Tibial nerve (tissue), 4 donors: Measurements from ENCODE around the gene FABP3. TPM values are rescaled to one million over a fixed set of nuclear protein-coding genes. Genes with fewer than 3 reads are reported as not detected.

ENCODE experiments used
- DNase-seq, 2 donors: peaks; one replicate each; pipeline ENCODE4 v3.0.0-alpha.2; 2019; ENCODE audit warnings: low spot score in 2 of 2
- H3K27ac ChIP-seq, 4 donors: fragments of 200-600 bp; sonication (generic) in 3 of 4; one replicate each; pipeline ENCODE4 v1.5.1; 2017 to 2019; ENCODE audit warnings: mild to moderate bottlenecking in 1 of 4
- H3K27me3 ChIP-seq, 2 donors: fragments of 200-600 bp; sonication (generic) in 1 of 2; one replicate each; pipeline versions ENCODE4 v1.5.1 to v1.6.0; 2017 to 2019
- H3K36me3 ChIP-seq, 3 donors: fragments of 200-600 bp; sonication (generic); one replicate each; pipeline ENCODE4 v1.5.1; 2018 to 2019
- H3K4me1 ChIP-seq, 4 donors: fragments of 200-600 bp; sonication (generic) in 3 of 4; one replicate each; pipeline ENCODE4 v1.5.1; 2017 to 2019
- H3K4me3 ChIP-seq, 4 donors: fragments of 200-600 bp; sonication (generic) in 3 of 4; one replicate each; pipeline ENCODE4 v1.5.1; 2017 to 2019; ENCODE audit warnings: mild to moderate bottlenecking in 1 of 4, moderate library complexity in 1 of 4
- H3K9me3 ChIP-seq, 4 donors: fragments of 200-600 bp; sonication (generic) in 3 of 4; one replicate each; pipeline ENCODE4 v1.5.1; 2017 to 2019
- CTCF ChIP-seq, 5 experiments: fragments of 200-600 bp in 3 of 5; fragments of 450-650 bp in 2 of 5; sonication (generic) in 3 of 5; IDR thresholded peaks; one replicate each; pipeline ENCODE4 v1.5.1; 2016 to 2019; ENCODE audit warnings: antibody characterized with exemption in 5 of 5, mild to moderate bottlenecking in 3 of 5, moderate library complexity in 2 of 5
- EP300 ChIP-seq, 2 donors: sonication (generic); formaldehyde crosslinking; IDR thresholded peaks; one replicate each; pipeline ENCODE4 v1.6.1; 2017; ENCODE audit warnings: antibody characterized with exemption in 2 of 2, mild to moderate bottlenecking in 1 of 2
- POLR2A ChIP-seq, 2 donors: fragments of 450-650 bp; IDR thresholded peaks; one replicate each; pipeline ENCODE4 v1.6.1; 2017; ENCODE audit warnings: antibody characterized with exemption in 2 of 2, mild to moderate bottlenecking in 2 of 2, moderate library complexity in 2 of 2
- WGBS, 2 donors: methylation state at CpG; one replicate each; pipeline ENCODE4 v1.1.5; 2018; 5-methylcytosine and 5-hydroxymethylcytosine counted together
- total RNA-seq, 4 donors: library from RNA; depleted of rRNA; stranded (reverse); fragments of >200 nt; gene quantifications; one replicate each; pipeline ENCODE4 v1.1.0, GENCODE V29; 2016

FABP3 gene
- total RNA-seq, 4 donors from 2014 or later, result 0.98 to 8.1 (median 3.4) TPM

GRCh38 chr1:31376375-31377134, 3.7 kb upstream of the FABP3 start:
- no peak for DNase-seq
- TF ChIP-seq CTCF (IDR thresholded peaks at IDR 0.05) (no peak), POLR2A (IDR thresholded peaks at IDR 0.05) (no peak), EP300 (IDR thresholded peaks at IDR 0.05) (no peak)
- Histone ChIP-seq H3K4me3 (no peak overlapping the region), H3K27me3 (no peaks in the 10 kb centered on the region), H3K27ac (no peak overlapping the region), H3K4me1 (peaks cover 0 to 31% (median 16%) of the 10 kb centered on the region in 4 donors), H3K9me3 (no peaks in the 10 kb centered on the region), H3K36me3 (no peaks in the 10 kb centered on the region)
- WGBS, 2 donors, result 56 to 60% methylated on average over 8 of the region's 8 CpGs

GRCh38 chr1:31374511-31375196, 1.8 kb upstream of the FABP3 start:
- TF ChIP-seq POLR2A (IDR thresholded peaks at IDR 0.05), result no peak
- TF ChIP-seq EP300 (IDR thresholded peaks at IDR 0.05), result no peak
- TF ChIP-seq CTCF (IDR thresholded peaks at IDR 0.05), result no peak
- peaks cover 0 to 39% (median 22%) of the 10 kb centered on the region in 4 donors for H3K4me1 ChIP-seq
- DNase-seq, result no peak
- H3K27me3 ChIP-seq, result no peaks in the 10 kb centered on the region
- WGBS, 2 donors, result 67 to 70% methylated on average over 7 of the region's 7 CpGs
- no peak overlapping the region for H3K4me3 ChIP-seq
- no peaks in the 10 kb centered on the region for H3K9me3 ChIP-seq
- no peaks in the 10 kb centered on the region for H3K36me3 ChIP-seq
- no peak overlapping the region for H3K27ac ChIP-seq

GRCh38 chr1:31373897-31374486, 1.1 kb upstream of the FABP3 start:
- Histone ChIP-seq H3K27ac (peak overlapping the region in 3 of 4 donors; percentile 67 to 83 (median 75)), H3K9me3 (no peaks in the 10 kb centered on the region), H3K4me1 (peaks cover 0 to 39% (median 22%) of the 10 kb centered on the region in 4 donors), H3K27me3 (no peaks in the 10 kb centered on the region), H3K36me3 (no peaks in the 10 kb centered on the region), H3K4me3 (peak overlapping the region; percentile 17 to 49 (median 38))
- 25 to 32% methylated on average over 11 of the region's 11 CpGs for WGBS, 2 donors
- no peak for TF ChIP-seq POLR2A (IDR thresholded peaks at IDR 0.05)
- no peak for TF ChIP-seq CTCF (IDR thresholded peaks at IDR 0.05)
- TF ChIP-seq EP300 (IDR thresholded peaks at IDR 0.05), result no peak
- DNase-seq, result no peak

GRCh38 chr1:31372751-31373055, 173 bp downstream of the FABP3 start:
- WGBS, 2 donors, result 52 to 69% methylated on average over 5 to 10 of the region's 10 CpGs
- TF ChIP-seq CTCF (IDR thresholded peaks at IDR 0.05) (no peak), EP300 (IDR thresholded peaks at IDR 0.05) (no peak), POLR2A (IDR thresholded peaks at IDR 0.05) (no peak)
- Histone ChIP-seq H3K27me3 (no peaks in the 10 kb centered on the region), H3K4me1 (peaks cover 0 to 48% (median 22%) of the 10 kb centered on the region in 4 donors), H3K27ac (peak overlapping the region; percentile 6 to 83 (median 71)), H3K36me3 (peaks cover 0 to 4% (median 0%) of the 10 kb centered on the region in 3 donors), H3K9me3 (no peaks in the 10 kb centered on the region), H3K4me3 (peak overlapping the region; percentile 17 to 49 (median 38))
- no peak for DNase-seq

- H3K27ac ChIP-seq, result peak overlapping the region; percentile 1 to 83 (median 40)
- no peak for TF ChIP-seq EP300 (IDR thresholded peaks at IDR 0.05)
- no peak for TF ChIP-seq CTCF (IDR thresholded peaks at IDR 0.05)
- TF ChIP-seq POLR2A (IDR thresholded peaks at IDR 0.05), result no peak
- H3K27me3 ChIP-seq, result no peaks in the 10 kb centered on the region
- peaks cover 0 to 48% (median 22%) of the 10 kb centered on the region in 4 donors for H3K4me1 ChIP-seq
- no peaks in the 10 kb centered on the region for H3K9me3 ChIP-seq
- H3K36me3 ChIP-seq, result peaks cover 0 to 8% (median 0%) of the 10 kb centered on the region in 3 donors
- 80 to 87% methylated on average over 3 of the region's 3 CpGs for WGBS, 2 donors
- no peak overlapping the region for H3K4me3 ChIP-seq
- no peak for DNase-seq
Observed at GRCh38 chr1:31372051-31372450, 825 bp downstream of the FABP3 start.
